Adipocyte (in vitro differentiated cells): Measurements from ENCODE around the gene BTK.

Experiments used
- DNase-seq: peaks from one replicate; pipeline ENCODE4 v3.0.0-alpha.2; 2015; ENCODE audit warnings: low read depth
- H3K27me3 ChIP-seq: replicated peaks from 2 replicates; pipeline ENCODE4 v1.7.0; 2013; ENCODE audit warnings: mild to moderate bottlenecking, low read length, moderate library complexity; ENCODE audit not compliant: control insufficient read depth, insufficient read depth
- H3K36me3 ChIP-seq: 2 replicates; pipeline ENCODE4 v1.7.0; 2013; ENCODE audit warnings: low read length, mild to moderate bottlenecking, moderate library complexity; ENCODE audit not compliant: control insufficient read depth, insufficient read depth, severe bottlenecking
- H3K4me1 ChIP-seq: 2 replicates; pipeline ENCODE4 v1.7.0; 2013; ENCODE audit warnings: mild to moderate bottlenecking, low read length, moderate library complexity; ENCODE audit not compliant: control insufficient read depth, insufficient read depth
- H3K4me3 ChIP-seq: 2 replicates; pipeline ENCODE4 v1.7.0; 2013; ENCODE audit warnings: mild to moderate bottlenecking, low read length, moderate library complexity
- H3K9ac ChIP-seq: 2 replicates; pipeline ENCODE4 v1.7.0; 2013; ENCODE audit warnings: mild to moderate bottlenecking, low read length, moderate library complexity
- H3K9me3 ChIP-seq: 2 replicates; pipeline ENCODE4 v1.7.0; 2013; ENCODE audit warnings: mild to moderate bottlenecking, low read length, moderate library complexity; ENCODE audit not compliant: control insufficient read depth

BTK gene

DNA sequence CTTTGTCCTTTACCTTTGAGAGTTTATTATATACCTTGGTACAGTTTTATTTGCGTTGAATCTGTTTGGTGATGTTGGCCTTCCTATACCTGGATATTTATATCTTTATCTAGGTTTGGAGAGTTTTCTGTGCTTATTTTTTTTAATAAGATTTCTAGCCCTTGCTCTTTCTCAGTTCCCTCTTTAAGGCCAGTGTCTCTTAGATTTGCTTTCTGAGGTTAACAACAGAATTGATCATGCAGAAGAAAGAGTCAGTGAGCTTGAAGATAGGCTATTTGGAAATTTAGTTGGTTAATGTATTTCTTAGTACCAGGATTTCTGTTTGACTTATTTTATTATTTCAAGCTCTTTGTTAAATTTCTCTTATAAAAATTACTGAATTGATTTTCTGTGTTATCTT is 82.2 kb downstream of the BTK start:
- no peak overlapping the region for H3K4me3 ChIP-seq
- no peaks in the 10 kb centered on the region for H3K36me3 ChIP-seq
- peaks cover 7% of the 10 kb centered on the region for H3K27me3 ChIP-seq
- H3K9ac ChIP-seq = no peak overlapping the region
- H3K9me3 ChIP-seq = peaks cover 3% of the 10 kb centered on the region
- no peak for DNase-seq
- no peaks in the 10 kb centered on the region for H3K4me1 ChIP-seq
